GM18873 (cell line): ENCODE data around the gene PTGS1.
"Not testable (repeated sequence)": the region's sequence is repeated elsewhere in the genome, so short reads cannot be mapped to it uniquely, and the experiment has no call there.

Experiments
- ATAC-seq: cut with Tn5 transposase; IDR thresholded peaks from one replicate; pipeline ENCODE4 v1.9.1; 2021; ENCODE audit warnings: mild to moderate bottlenecking, moderate library complexity, moderate number of reproducible peaks; ENCODE audit not compliant: unreplicated experiment, low FRiP score

Gene PTGS1

GRCh38 chr9:122346478-122347347 lies 24.1 kb upstream of the PTGS1 start:
- no peak for ATAC-seq

GRCh38 chr9:122347348-122348287 lies 23.2 kb upstream of the PTGS1 start:
- no peak for ATAC-seq

GRCh38 chr9:122348288-122348777 lies 22.5 kb upstream of the PTGS1 start:
- no peak for ATAC-seq

DNA sequence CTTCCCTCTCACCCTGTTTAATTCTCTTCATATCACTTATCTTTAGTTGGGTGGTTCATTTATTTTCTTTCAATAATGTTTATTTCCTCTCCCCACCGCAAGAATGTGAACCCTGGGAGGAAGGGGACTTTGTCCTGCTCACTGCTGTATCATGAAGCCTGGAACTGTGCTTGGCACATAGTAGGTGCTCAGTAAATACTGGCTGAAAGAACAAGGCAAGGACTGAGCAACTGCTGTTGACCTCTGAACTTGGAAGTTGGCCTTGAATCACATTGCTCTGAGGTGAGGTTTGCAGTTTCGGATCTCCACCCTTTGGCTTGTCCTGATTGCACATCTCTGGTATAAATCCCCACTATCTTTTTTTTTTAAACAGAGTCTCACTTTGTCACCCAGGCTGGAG lies 22.0 kb upstream of the PTGS1 start:
- no peak for ATAC-seq

DNA sequence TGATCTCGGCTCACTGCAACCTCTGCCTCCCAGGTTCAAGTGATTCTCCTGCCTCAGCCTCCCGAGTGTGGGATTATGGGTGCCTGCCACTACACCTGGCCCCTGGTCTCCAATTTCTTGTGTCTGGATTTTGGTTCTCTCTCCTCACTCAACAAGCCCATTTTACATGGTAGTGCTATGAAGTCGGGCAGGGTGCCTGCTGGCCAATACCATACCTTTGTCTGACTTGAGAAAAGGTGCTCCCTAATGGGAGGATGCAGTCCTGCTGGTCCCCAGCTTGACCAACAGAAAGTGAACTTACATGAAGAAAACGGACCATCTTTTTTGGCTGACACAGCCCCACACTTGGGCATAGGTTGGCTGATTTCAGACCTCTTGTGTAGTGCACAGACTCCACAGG lies 21.6 kb upstream of the PTGS1 start:
- no peak for ATAC-seq

DNA sequence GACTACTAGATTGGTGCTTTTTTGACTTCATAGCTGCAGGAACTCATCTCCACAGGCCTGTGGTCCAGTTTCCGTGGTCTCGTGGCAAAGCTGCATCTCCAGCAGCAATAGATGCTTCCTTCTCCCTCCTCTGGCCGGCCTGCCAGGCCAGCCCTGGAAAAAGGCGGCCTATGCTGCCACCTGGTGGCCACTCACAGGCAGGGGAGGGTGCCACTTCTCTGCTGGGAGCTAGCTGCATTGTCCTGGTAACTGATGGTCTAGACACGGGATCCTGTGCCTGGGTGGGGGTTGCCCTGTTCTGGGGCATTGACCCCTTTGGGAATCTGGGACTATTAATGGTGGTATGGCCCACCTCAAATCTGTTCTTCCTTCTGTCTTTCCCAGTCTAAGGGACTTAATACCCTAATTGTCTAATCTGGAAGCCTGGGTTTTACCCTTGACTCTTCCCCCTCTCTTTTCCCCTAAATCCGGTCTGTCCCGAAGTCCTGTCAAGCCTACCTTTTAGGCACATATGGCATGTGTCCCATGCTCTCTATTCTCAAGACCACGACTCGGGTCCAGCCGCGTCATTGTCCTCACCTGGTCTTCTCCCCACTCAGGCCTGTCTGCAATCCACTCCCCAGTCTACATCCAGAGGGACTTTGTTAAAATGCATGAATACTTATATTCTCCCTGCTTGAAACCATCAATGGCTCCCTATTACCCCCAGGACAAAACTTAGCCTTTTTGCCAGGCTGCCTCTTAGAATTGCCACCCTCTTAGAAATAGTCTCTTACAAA lies 20.1 kb upstream of the PTGS1 start:
- peak; percentile 73 for ATAC-seq

DNA sequence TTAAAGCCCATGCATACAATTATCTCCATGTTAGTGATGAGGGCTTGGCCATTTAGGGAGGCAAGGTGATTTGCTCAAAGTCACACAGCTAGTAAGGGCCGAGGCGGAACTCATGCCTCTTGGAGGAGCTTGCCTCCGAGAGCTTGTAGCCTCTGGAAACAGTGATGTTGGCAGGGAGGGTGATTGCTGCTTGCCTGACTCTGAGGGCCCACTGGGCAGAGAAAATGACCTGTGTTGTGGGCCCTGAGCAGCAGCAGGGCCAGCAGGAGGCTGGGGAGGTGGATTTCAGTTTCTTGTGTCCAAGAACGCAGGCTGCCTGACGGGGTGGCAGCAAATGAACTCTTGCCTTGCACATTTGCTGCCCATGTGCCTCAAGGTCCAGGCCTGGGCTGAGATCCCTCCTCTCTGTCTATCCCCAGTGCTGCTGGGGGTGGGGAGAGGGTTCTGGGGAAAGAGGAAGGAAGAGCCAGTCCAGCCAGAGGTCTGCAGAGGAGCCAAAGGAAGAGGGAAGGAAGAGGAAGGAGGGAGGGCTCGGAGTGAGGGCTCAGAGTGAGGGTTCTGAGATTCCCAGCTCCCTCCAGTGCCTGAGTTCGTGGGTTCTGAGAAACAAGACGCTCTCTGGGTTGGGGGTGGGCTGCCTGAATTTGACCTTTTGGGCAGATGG lies 16.2 kb upstream of the PTGS1 start:
- no peak for ATAC-seq

DNA sequence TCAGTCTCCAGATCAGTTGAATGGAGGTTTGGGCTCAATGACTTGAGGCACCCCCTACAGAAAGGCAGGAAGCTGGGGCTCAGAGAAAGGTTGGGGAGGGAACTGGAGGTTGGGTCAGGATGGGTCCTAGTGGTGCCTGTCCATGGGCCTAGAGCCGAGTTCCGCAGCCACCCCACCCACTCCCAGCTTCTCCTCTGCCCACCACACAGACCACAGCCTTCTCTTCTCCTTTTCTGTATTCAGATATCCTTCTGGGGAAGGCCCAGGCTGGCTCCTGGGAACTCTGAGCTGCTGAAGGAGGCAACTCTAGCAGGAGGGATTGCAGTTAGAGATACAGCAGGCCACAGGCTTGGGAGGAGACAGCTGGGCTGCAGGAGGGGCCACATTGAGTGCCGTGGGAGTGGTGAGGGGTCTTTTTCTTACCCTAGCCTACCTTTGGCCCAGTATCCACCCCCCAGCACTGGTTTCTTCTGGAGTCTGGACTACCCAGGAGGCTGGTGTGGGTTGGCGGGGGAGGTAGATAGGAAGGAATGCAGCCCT lies 15.4 kb upstream of the PTGS1 start:
- ATAC-seq = no peak

DNA sequence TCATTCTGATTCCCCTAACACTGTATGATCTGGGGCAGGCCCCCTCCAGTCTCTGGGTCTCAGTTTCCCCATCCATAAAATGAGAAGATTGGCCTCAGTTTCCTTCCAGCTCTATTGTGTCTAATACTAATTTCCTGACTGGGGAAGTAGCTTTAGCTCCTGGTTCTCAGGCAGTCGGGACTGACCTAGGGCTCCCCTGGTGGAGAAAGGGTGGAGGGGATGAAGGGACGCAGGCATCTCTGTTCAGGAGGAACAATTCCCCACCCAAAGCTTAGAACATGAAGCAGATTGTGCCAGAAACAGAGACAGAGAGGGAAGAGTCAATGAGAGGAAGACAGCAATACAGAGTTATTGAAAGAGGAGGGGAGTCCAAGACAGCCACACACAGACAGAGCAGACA lies 14.2 kb upstream of the PTGS1 start:
- ATAC-seq = no peak

DNA sequence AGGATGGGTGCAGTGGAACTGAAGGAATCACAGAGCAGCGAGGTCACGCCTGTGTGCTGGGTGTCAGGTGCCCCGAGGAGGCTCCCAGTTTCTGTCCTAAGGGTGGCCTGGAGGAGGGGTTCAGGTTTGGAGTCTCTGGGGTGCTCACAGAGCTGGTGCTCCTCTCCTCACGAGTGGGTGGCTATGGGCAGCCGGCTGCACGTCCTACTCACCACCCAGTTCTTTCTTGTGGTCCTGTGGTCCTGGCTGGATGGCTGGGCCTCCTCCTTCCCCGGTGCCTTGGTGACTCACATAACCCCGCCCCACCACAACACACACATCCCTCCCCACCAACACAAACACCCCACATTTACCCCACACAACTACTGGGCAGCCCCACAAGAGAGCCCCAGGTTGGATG lies 9.9 kb upstream of the PTGS1 start:
- ATAC-seq = no peak

DNA sequence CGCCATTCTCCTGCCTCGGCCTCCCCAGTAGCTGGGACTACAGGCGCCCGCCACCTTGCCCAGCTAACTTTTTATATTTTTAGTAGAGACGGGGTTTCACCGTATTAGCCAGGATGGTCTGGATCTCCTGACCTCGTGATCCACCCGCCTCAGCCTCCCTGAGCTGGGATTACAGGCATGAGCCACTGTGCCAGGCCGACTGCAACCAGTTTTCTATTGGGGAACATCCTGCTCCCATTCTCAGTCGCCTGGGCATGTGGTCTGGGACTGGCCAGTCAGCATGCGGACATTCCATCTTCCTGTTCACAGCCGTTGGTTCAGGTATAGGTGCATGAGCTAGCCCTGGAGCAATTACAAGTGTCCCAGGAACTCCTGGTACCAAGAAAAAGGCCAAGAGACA lies 7.7 kb upstream of the PTGS1 start:
- not testable (repeated sequence) for ATAC-seq

- ATAC-seq = no peak
Observed at GRCh38 chr9:122364117-122364782, 6.6 kb upstream of the PTGS1 start.

DNA sequence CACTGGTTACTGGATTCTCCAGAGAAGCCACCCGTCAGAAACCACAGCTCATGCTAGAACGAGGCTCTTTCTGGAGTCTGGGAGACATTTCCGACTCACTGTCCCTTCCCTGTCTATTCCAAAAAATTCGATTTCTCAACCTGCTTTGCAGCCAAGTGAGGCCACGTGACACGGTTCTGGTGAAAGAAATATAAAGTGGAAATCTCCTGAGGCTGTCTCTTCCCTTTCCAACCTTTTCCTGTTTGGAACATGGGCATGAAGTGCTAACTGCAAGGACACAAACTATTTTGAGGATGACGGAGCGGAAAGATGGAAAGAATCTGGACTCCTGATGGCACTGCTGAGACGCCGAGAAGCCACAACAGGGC lies 6.1 kb upstream of the PTGS1 start:
- no peak for ATAC-seq

DNA sequence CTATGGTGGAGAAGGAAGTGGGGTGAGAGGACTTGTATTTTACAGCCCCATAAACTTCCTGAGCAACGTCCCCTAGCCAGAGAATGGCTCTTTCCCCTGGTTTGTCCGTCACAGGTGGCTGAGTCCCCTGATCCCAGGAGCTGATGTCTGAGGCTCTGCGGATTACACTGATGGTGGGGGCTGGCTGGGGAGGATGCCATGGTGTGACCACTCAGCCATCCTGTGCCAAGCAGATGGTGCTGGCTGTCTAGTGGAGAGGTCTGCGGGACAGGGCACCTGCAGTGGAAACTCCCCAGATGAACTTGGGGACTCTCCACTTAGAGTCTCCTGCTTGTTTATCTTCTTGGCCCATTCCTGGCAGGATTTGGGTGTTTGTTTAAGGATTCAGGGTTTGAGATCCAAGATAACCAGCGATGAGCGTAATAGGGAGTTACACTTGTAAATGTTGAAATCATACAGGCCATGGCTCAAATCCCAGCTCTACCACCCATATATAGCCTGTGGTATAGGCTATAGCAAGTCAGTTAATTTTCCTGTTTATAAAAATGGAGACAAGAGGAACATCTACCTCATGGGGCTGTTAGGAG lies 4.7 kb upstream of the PTGS1 start:
- ATAC-seq = no peak

DNA sequence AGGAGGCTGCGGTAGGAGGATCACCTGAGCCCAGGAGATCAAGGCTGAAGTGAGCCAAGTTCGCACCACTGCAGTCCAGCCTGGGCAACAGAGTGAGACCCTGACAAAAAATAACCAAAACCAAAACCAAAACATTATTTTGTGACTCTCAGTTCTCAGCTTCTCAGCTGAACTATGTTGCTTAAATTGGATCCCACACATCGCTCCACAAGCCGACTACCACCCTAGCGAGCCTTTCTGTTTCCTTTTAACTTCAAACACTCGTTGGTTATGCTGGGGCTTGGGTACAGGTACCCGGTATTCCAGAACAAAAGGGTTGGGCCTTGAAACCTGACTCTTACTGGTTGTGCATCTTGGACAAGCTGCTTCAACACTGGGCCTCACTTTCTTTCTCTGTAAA lies 3.8 kb upstream of the PTGS1 start:
- ATAC-seq = no peak

DNA sequence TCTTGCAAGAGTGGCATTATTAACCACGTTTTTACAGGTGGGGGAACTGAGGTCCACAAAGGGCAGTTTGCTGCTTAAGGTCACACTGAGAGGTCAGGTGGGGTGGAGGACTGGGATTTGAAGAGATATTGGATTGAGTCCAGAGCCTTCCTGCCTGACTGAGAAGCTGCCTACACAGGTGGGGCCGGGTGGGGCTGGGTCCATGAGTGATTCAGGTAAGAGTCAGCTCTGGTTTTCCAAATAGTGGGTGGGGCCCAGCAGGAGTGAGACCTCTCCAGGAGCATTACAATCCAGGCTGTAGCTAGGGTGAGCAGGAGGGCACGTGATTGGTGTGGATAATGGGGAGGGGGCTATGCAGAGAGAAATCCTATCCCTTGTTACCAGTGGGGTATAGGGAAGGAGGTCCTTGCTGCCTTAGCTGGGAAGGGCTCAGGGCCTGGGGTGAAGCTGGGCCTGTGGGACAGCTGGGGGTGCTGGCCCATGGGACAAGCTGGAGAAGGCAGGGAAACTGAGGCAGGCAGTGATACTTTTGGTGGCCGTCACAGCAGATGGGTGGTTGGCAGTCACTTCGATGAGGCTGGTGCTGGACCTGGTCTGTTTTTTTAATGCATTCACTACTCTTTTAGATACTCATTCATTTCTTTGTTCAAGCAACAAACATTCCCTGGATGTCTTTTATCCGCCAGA lies 2.9 kb upstream of the PTGS1 start:
- ATAC-seq = no peak

DNA sequence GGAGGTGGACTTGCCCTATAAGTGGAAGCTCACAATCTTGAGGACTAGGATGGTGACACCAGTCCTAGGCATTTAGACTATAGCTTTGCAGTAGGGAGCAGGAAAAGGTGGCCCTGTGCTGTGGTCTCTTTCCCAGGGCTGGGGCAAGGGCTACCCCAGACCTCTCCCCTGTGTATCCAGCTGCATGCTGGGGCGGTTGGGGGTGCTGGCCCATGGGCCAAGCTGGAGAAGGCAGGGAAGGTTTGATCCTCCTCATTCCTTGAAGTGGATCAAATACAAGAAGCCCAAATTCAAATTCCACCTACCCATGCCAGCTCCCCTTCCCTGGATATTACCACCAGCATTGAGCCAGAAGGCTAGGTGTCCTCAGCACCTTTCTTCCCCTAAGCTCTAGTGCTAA lies 2.2 kb upstream of the PTGS1 start:
- no peak for ATAC-seq

- ATAC-seq = no peak
Observed at GRCh38 chr9:122370303-122370702, 521 bp upstream of the PTGS1 start.
